ENCODE measurements around the gene KRT74.

The KRT74 gene

GRCh38 chr12:52573743-52574142 is at the start of gene KRT74:
KRT74 (minus strand) TSS chr12:52573843; CDS start chr12:52573777, 66 bp downstream.
- no peak for DNase-seq

- no peak for DNase-seq
Observed at GRCh38 chr12:52622349-52622748, 48.7 kb upstream of the KRT74 start.

GRCh38 chr12:52618866-52619265 is 45.2 kb upstream of the KRT74 start:
- no peak for DNase-seq

- DNase-seq, result no peak
Observed at GRCh38 chr12:52618216-52618615, 44.6 kb upstream of the KRT74 start, which contains the start of gene KRT73. KRT73 (minus strand) TSS chr12:52618559; CDS start chr12:52618524, 35 bp downstream.

GRCh38 chr12:52617403-52617785 is 43.8 kb upstream of the KRT74 start:
- no peak for DNase-seq

GRCh38 chr12:52616680-52617402 is 43.2 kb upstream of the KRT74 start:
- DNase-seq, result no peak

GRCh38 chr12:52615912-52616311 is 42.3 kb upstream of the KRT74 start:
- no peak for DNase-seq

GRCh38 chr12:52615208-52615868 is 41.7 kb upstream of the KRT74 start:
- no peak for DNase-seq

- DNase-seq, result no peak
Observed at GRCh38 chr12:52614381-52615207, 41.0 kb upstream of the KRT74 start.

- DNase-seq, result no peak
Observed at GRCh38 chr12:52613384-52614030, 39.9 kb upstream of the KRT74 start.

GRCh38 chr12:52612431-52613383 is 39.1 kb upstream of the KRT74 start:
- DNase-seq, result no peak

GRCh38 chr12:52611080-52611468 is 37.4 kb upstream of the KRT74 start:
- DNase-seq, result no peak

GRCh38 chr12:52608826-52609630 is 35.4 kb upstream of the KRT74 start:
- no peak for DNase-seq

- DNase-seq, result no peak
Observed at GRCh38 chr12:52608161-52608560, 34.5 kb upstream of the KRT74 start.

- no peak for DNase-seq
Observed at GRCh38 chr12:52607314-52607713, 33.7 kb upstream of the KRT74 start.

- no peak for DNase-seq
Observed at GRCh38 chr12:52606581-52607218, 33.1 kb upstream of the KRT74 start.

GRCh38 chr12:52606096-52606495 is 32.5 kb upstream of the KRT74 start:
- DNase-seq, result no peak

GRCh38 chr12:52605542-52605941 is 31.9 kb upstream of the KRT74 start:
- DNase-seq, result no peak

GRCh38 chr12:52604859-52605258 is 31.2 kb upstream of the KRT74 start:
- no peak for DNase-seq

GRCh38 chr12:52603314-52603713 is 29.7 kb upstream of the KRT74 start:
- no peak for DNase-seq

GRCh38 chr12:52602552-52602951 is 28.9 kb upstream of the KRT74 start:
- no peak for DNase-seq

Data from NCI-H187 (cell line).